Measurements from ENCODE around the gene TANC1. TPM values are rescaled to one million over a fixed set of nuclear protein-coding genes. Genes with fewer than 3 reads are reported as not detected.
"Not testable (repeated sequence)": the region's sequence is repeated elsewhere in the genome, so short reads cannot be mapped to it uniquely, and the experiment has no call there.

Gene TANC1
- total and polyA plus RNA-seq, 12 donors, result 17.8 to 90.5 (median 70.0) TPM

DNA sequence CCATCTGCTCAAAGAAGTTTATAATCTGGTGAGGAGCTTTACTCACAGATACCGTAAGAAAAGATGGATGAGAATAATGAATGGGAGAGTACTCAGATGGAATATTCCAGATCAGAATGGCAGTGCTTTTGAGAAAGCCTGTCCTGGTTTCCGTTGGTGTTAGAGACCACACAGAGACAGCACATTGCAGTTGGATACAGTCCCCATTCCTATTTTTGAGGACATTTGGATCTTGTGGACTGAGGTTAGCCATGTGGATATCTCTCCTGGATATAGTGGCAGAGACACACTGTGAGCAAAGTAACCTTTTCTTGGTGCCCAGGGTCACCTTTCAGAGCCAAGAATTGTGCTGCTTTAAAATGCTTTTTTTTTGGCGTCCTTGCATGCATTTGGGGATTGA lies 63.7 kb downstream of the TANC1 start:
- DNase-seq (no peak), ATAC-seq (peak in 2 of 8 donors; percentile 17 to 53)
- WGBS, 2 donors, result 29 to 57% methylated on average over 3 of the region's 3 CpGs
- H3K27ac ChIP-seq, result peak overlapping the region in 8 of 10 donors; percentile 13 to 89 (median 83)
- peaks cover 0 to 4% (median 0%) of the 10 kb centered on the region in 11 donors for H3K9me3 ChIP-seq
- TF ChIP-seq, protein P1, sequence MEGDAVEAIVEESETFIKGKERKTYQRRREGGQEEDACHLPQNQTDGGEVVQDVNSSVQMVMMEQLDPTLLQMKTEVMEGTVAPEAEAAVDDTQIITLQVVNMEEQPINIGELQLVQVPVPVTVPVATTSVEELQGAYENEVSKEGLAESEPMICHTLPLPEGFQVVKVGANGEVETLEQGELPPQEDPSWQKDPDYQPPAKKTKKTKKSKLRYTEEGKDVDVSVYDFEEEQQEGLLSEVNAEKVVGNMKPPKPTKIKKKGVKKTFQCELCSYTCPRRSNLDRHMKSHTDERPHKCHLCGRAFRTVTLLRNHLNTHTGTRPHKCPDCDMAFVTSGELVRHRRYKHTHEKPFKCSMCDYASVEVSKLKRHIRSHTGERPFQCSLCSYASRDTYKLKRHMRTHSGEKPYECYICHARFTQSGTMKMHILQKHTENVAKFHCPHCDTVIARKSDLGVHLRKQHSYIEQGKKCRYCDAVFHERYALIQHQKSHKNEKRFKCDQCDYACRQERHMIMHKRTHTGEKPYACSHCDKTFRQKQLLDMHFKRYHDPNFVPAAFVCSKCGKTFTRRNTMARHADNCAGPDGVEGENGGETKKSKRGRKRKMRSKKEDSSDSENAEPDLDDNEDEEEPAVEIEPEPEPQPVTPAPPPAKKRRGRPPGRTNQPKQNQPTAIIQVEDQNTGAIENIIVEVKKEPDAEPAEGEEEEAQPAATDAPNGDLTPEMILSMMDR (IDR thresholded peaks at IDR 0.05), result no peak
- peaks cover 0 to 4% (median 0%) of the 10 kb centered on the region in 9 donors for H3K36me3 ChIP-seq
- peaks cover 22 to 77% (median 58%) of the 10 kb centered on the region in 9 donors for H3K4me1 ChIP-seq
- no peaks in the 10 kb centered on the region for H3K27me3 ChIP-seq
- H3K4me3 ChIP-seq, result no peak overlapping the region
- intact Hi-C loops (cut with DNase I), result loop anchor here in 6 of 10 donors (5.0 to 10.0 kb wide), 4 partner anchors 57 to 85 kb away; partner anchors contain the start of gene TANC1 (in 3 of the 6)

DNA sequence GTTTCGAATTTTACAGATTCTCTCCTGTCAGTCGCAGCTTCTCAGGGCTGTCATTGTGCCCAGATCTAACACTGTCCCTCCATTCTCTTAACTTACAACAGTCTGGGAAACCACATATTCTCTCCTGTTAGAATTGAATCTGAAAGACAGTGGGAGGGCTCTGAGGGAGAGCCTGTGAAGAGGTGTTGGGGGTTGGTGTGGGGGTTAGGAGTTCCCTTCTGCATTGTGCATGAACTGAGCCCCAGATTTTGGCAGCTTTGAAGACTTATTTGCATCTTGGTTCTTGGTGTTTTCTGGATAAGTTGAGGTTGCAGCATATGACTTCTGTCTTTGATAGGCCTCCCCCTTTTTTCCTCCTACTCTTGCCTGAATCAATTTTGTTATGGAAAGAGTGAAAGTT lies 64.1 kb downstream of the TANC1 start:
- H3K36me3 ChIP-seq, result peaks cover 0 to 4% (median 0%) of the 10 kb centered on the region in 9 donors
- 28 to 48% methylated on average over 2 of the region's 2 CpGs for WGBS, 2 donors
- ATAC-seq, result no peak
- TF ChIP-seq, protein P1 (IDR thresholded peaks at IDR 0.05), result no peak
- peak overlapping the region in 9 of 10 donors; percentile 13 to 89 (median 82) for H3K27ac ChIP-seq
- H3K4me3 ChIP-seq, result no peak overlapping the region
- H3K4me1 ChIP-seq, result peaks cover 22 to 77% (median 58%) of the 10 kb centered on the region in 9 donors
- intact Hi-C loops (cut with DNase I), result loop anchor here in 6 of 10 donors (5.0 to 10.0 kb wide), 4 partner anchors 58 to 85 kb away; partner anchors contain the start of gene TANC1 (in 3 of the 6)
- H3K27me3 ChIP-seq, result no peaks in the 10 kb centered on the region
- H3K9me3 ChIP-seq, result peaks cover 0 to 8% (median 0%) of the 10 kb centered on the region in 11 donors
- DNase-seq, result no peak

DNA sequence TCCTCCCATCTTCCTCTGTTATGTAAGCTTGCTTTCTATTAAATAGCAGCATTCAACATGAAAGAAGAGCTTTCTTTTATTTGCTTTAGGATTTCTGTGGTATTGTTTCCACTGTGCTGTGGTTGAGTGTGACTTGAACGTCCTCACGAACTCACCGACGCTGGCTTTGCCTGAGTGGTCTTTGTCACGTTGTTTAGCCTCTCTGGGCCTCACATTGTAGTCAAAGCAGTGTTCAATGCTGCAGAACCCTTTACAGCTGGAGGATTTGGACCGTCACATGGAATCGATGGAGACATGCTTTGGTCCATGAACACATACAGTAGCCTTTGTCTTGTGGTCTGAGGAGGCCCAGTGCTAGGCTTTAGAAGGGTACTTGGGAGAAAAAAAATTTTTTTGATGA lies 66.3 kb downstream of the TANC1 start:
- intact Hi-C loops (cut with DNase I), result loop anchor here in 7 of 10 donors (5.0 to 10.0 kb wide), 5 partner anchors 60 to 83 kb away; partner anchors contain the start of gene TANC1 (in 3 of the 7)
- WGBS, 2 donors, result 85 to 93% methylated on average over 7 of the region's 7 CpGs
- Histone ChIP-seq H3K9me3 (peaks cover 0 to 11% (median 0%) of the 10 kb centered on the region in 11 donors), H3K4me1 (peaks cover 22 to 71% (median 57%) of the 10 kb centered on the region in 9 donors), H3K27ac (peak overlapping the region in 4 of 10 donors; percentile 50 to 89 (median 84)), H3K36me3 (no peaks in the 10 kb centered on the region), H3K4me3 (no peak overlapping the region), H3K27me3 (no peaks in the 10 kb centered on the region)
- DNase-seq (no peak), ATAC-seq (no peak)
- TF ChIP-seq, protein P1 (IDR thresholded peaks at IDR 0.05), result no peak

DNA sequence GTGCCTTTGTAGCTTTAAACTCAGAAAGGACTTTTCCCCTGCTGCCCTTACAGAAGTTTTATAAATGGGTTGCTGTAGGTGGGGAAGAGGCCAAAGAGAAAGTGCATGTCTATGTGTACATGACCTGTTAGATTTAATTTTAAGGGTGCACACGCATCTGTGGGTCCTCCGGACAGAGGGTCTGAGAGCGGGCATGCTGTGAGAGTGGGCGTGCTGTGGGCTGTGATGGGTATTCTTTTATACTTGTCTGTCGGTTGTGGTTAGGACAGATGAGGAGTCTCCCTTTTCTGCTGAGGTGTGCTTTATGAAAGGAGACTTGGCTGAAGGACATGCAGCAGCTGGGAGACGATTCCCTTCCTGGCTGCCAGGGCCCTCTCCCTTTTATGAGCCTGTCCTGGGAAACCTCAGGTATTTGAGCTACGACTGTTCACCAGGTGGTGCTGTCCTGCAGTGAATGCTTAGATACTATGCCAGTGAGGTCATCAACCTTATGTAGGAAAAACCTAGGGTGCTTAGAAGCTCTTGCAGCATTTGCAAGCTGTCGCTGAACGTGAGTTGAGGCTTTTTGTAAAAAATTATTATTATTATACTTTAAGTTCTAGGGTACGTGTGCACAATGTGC lies 67.5 kb downstream of the TANC1 start:
- H3K9me3 ChIP-seq, result peaks cover 0 to 11% (median 0%) of the 10 kb centered on the region in 11 donors
- DNase-seq (no peak), ATAC-seq (peak in 7 of 8 donors; percentile 53 to 74 (median 69))
- no peaks in the 10 kb centered on the region for H3K27me3 ChIP-seq
- no peaks in the 10 kb centered on the region for H3K36me3 ChIP-seq
- intact Hi-C loops (cut with DNase I), result loop anchor here in 3 of 10 donors (5.0 to 10.0 kb wide), 3 partner anchors 61 to 76 kb away; partner anchors contain the start of gene TANC1 (in 1 of the 3)
- peak overlapping the region in 7 of 10 donors; percentile 6 to 50 (median 38) for H3K27ac ChIP-seq
- TF ChIP-seq, protein P1 (IDR thresholded peaks at IDR 0.05), result peak in 7 of 9 donors; percentile 15 to 53 (median 43)
- H3K4me1 ChIP-seq, result peaks cover 17 to 62% (median 45%) of the 10 kb centered on the region in 9 donors
- 73 to 77% methylated on average over 10 of the region's 10 CpGs for WGBS, 2 donors
- no peak overlapping the region for H3K4me3 ChIP-seq

DNA sequence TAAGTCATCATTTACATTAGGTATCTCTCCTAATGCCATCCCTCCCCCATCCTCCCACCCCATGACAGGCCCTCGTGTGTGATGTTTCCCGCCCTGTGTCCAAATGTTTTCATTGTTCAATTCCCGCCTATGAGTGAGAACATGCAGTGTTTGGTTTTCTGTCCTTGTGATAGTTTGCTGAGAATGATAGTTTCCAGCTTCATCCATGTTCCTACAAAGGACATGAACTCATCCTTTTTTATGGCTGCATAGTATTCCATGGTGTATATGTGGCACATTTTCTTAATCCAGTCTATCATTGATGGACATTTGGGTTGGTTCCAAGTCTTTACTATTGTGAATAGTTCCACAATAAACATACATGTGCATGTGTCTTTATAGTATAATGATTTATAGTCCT lies 68.0 kb downstream of the TANC1 start:
- H3K27me3 ChIP-seq, ATAC-seq, H3K36me3 ChIP-seq, DNase-seq, H3K4me3 ChIP-seq: not testable (repeated sequence)
- WGBS, 2 donors, result 87 to 90% methylated on average over 3 of the region's 3 CpGs
- Histone ChIP-seq H3K4me1 (peaks cover 12 to 59% (median 39%) of the 10 kb centered on the region in 9 donors), H3K27ac (peak overlapping the region in 2 of 10 donors; percentile 38 to 50), H3K9me3 (peaks cover 0 to 16% (median 0%) of the 10 kb centered on the region in 11 donors)
- intact Hi-C loops (cut with DNase I), result loop anchor here in 3 of 10 donors (5.0 to 10.0 kb wide), 3 partner anchors 62 to 76 kb away; partner anchors contain the start of gene TANC1 (in 1 of the 3)

DNA sequence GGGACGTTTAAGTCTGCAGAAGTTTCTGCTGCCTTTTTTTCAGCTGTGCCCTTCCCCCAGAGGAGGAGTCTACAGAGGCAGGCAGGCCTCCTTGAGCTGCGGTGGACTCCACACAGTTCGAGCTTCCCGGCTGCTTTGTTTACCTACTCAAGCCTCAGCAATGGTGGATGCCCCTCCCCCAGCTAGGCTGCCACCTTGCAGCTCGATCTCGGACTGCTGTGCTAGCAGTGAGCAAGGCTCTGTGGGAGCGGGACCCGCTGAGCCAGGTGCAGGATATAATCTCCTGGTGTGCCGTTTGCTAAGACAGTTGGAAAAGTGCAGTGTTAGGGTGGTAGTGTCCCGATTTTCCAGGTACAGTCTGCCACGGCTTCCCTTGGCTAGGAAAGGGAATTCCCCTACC lies 72.9 kb downstream of the TANC1 start:
- intact Hi-C loops (cut with DNase I), result loop anchor here in 1 of 10 donors (10.0 kb wide), 1 partner anchor 73 kb away; no protein-coding TSS in a partner anchor
- not testable (repeated sequence) for H3K27me3 ChIP-seq, H3K27ac ChIP-seq, ATAC-seq, DNase-seq, H3K4me3 ChIP-seq
- Histone ChIP-seq H3K36me3 (peaks cover 0 to 11% (median 5%) of the 10 kb centered on the region in 9 donors), H3K4me1 (peaks cover 6 to 56% (median 26%) of the 10 kb centered on the region in 9 donors), H3K9me3 (peaks cover 0 to 18% (median 0%) of the 10 kb centered on the region in 11 donors)
- 92 to 95% methylated on average over 11 of the region's 11 CpGs for WGBS, 2 donors
